Gastrocnemius medialis (tissue), 4 donors: ENCODE measurements around the gene AUTS2. TPM values are rescaled to one million over a fixed set of nuclear protein-coding genes. Genes with fewer than 3 reads are reported as not detected.

Source experiments
- ATAC-seq, 2 donors: fragments of 150-250 bp; one replicate each; pipeline ENCODE4 v1.9.1; 2016
- DNase-seq, 2 donors: peaks; one replicate each; pipeline ENCODE4 v3.0.0-alpha.2; 2019
- H3K27ac ChIP-seq, 4 donors: fragments of 200-600 bp; sonication (generic); 1 replicate in 1 of 4; 2 replicates in 3 of 4; pipeline ENCODE4 v1.5.1; 2016 to 2018; ENCODE audit warnings: mild to moderate bottlenecking in 2 of 4, moderate library complexity in 1 of 4
- H3K27me3 ChIP-seq, 3 donors: fragments of 200-600 bp; sonication (generic) in 2 of 3; 1 replicate in 1 of 3; 2 replicates in 2 of 3; pipeline versions ENCODE4 v1.5.1 to v1.6.0; 2016 to 2019; ENCODE audit warnings: mild to moderate bottlenecking in 1 of 3, moderate library complexity in 1 of 3
- H3K36me3 ChIP-seq, 2 donors: fragments of 200-600 bp; sonication (generic) in 1 of 2; one replicate each; pipeline ENCODE4 v1.5.1; 2017 to 2018
- H3K4me1 ChIP-seq, 2 donors: fragments of 200-600 bp; sonication (generic) in 1 of 2; one replicate each; pipeline ENCODE4 v1.5.1; 2016 to 2017; ENCODE audit warnings: mild to moderate bottlenecking in 2 of 2
- H3K4me3 ChIP-seq, 4 donors: fragments of 200-600 bp; sonication (generic) in 3 of 4; 1 replicate in 1 of 4; 2 replicates in 3 of 4; pipeline ENCODE4 v1.5.1; 2016 to 2019; ENCODE audit warnings: mild to moderate bottlenecking in 2 of 4
- H3K9me3 ChIP-seq, 3 donors: fragments of 200-600 bp; sonication (generic) in 2 of 3; 1 replicate in 1 of 3; 2 replicates in 2 of 3; pipeline ENCODE4 v1.5.1; 2016 to 2019
- POLR2A ChIP-seq, 2 donors: fragments of 450-650 bp; IDR thresholded peaks; one replicate each; pipeline ENCODE4 v1.6.1; 2017; ENCODE audit warnings: antibody characterized with exemption in 2 of 2, mild to moderate bottlenecking in 2 of 2, moderate library complexity in 2 of 2
- in situ Hi-C, 4 donors: fragments of 200-750 bp; cut with MboI; loops; one replicate each; pipeline versions ENCODE4 v1.15.0 to v1.8.0; 2017; ENCODE audit warnings: low sequenced_read_pairs in 4 of 4
- intact Hi-C: fragments of 100-400 bp; cut with DNase I; formaldehyde crosslinking; loops from one replicate; pipeline ENCODE4 v1.15.1; 2023; ENCODE audit warnings: low total_unique reads
- total RNA-seq, 4 donors: library from RNA; depleted of rRNA; stranded (reverse); fragments of >200 nt; gene quantifications; one replicate each; pipeline versions ENCODE4 v1.1.0 to v1.2.3, GENCODE V29; 2016
- TF ChIP-seq, protein P1 (sequence below), 5 experiments: fragments of 450-650 bp in 3 of 5; fragments of 200-600 bp in 2 of 5; sonication (generic) in 2 of 5; IDR thresholded peaks in 4 of 5; conservative IDR thresholded peaks in 1 of 5; 1 replicate in 4 of 5; 2 replicates in 1 of 5; pipeline ENCODE4 v1.5.1; 2016 to 2019; ENCODE audit warnings: antibody characterized with exemption in 5 of 5, mild to moderate bottlenecking in 3 of 5, moderate library complexity in 3 of 5

Gene AUTS2
- total RNA-seq, 4 donors from 2014 or later: 2.5 to 16.2 (median 8.5) TPM

DNA sequence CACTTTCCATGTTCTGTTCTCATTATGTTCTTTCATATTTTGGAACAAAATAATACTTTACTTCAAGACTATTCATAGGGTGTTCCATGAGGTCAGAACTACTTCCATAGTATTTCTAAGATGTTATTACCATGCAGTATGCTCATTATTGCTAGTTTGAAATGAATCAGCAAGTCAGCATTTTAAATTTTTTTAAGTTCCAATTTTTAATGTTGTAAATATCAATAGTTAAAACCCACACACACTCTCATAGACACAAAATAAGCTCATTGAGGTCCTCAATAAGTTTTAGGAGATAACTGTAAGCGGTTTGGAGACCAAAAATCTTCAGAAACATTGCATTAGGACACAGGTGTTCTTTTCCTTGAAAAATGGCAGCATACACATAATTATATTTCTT, 550.7 kb downstream of the AUTS2 start:
- H3K9me3 ChIP-seq: no peaks in the 10 kb centered on the region
- H3K4me1 ChIP-seq: peaks cover under 1 to 6% of the 10 kb centered on the region in 2 donors
- intact Hi-C loops (no loop called here), in situ Hi-C loops (no loop called here)
- H3K27ac ChIP-seq: no peak overlapping the region
- H3K4me3 ChIP-seq: no peak overlapping the region
- ATAC-seq (no peak), DNase-seq (no peak)
- no peak for TF ChIP-seq POLR2A (IDR thresholded peaks at IDR 0.05)
- TF ChIP-seq, protein P1, sequence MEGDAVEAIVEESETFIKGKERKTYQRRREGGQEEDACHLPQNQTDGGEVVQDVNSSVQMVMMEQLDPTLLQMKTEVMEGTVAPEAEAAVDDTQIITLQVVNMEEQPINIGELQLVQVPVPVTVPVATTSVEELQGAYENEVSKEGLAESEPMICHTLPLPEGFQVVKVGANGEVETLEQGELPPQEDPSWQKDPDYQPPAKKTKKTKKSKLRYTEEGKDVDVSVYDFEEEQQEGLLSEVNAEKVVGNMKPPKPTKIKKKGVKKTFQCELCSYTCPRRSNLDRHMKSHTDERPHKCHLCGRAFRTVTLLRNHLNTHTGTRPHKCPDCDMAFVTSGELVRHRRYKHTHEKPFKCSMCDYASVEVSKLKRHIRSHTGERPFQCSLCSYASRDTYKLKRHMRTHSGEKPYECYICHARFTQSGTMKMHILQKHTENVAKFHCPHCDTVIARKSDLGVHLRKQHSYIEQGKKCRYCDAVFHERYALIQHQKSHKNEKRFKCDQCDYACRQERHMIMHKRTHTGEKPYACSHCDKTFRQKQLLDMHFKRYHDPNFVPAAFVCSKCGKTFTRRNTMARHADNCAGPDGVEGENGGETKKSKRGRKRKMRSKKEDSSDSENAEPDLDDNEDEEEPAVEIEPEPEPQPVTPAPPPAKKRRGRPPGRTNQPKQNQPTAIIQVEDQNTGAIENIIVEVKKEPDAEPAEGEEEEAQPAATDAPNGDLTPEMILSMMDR (IDR thresholded peaks at IDR 0.05 in 4 of 5, conservative IDR thresholded peaks at IDR 0.05 in 1 of 5): no peak
- no peaks in the 10 kb centered on the region for H3K36me3 ChIP-seq
- no peaks in the 10 kb centered on the region for H3K27me3 ChIP-seq

DNA sequence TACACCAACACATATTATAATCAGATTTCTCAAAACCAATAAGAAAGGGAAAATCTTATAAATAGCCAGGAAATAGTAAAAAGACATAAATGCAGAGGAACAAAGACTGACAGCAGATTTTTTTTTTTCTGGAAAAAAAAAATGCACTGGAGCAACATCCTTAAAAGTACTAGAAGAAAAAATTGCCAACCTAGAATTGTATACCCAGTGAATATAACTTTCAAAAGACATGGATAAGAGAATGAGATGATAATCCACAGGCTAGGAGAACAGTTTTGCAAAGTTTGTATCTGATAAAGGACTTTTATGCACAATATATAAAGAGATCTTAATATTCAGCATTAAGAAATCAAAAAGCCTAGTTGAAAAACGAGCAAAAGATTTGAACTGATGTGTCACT, 554.0 kb downstream of the AUTS2 start:
- in situ Hi-C loops: loop anchor here in 2 of 4 donors (10.0 kb wide), 1 partner anchor 108 kb away; no protein-coding TSS in a partner anchor
- DNase-seq: no peak
- TF ChIP-seq POLR2A (IDR thresholded peaks at IDR 0.05): no peak
- TF ChIP-seq, protein P1 (IDR thresholded peaks at IDR 0.05 in 4 of 5, conservative IDR thresholded peaks at IDR 0.05 in 1 of 5): no peak

DNA sequence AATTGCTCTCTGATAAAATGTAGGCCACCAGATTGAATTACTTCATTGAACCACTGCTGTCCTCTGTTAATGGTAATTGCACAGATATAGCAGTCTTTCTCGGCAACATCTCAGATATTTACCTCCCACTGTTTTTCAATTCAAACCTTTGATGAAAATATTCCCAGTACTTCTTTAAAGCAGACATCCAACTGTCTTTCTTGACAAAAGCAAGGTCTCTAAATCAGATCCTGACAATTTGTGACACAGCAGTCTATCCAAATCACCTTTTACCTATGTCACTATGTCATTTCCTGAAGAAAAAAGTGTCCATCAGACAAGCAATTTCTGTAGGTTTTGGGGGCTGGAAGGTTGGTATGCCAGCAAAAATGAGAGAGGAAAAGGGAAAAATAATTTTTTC, 555.7 kb downstream of the AUTS2 start:
- Histone ChIP-seq H3K4me3 (no peak overlapping the region), H3K4me1 (peaks cover 6 to 32% of the 10 kb centered on the region in 2 donors), H3K27ac (no peak overlapping the region), H3K9me3 (no peaks in the 10 kb centered on the region), H3K36me3 (no peaks in the 10 kb centered on the region), H3K27me3 (no peaks in the 10 kb centered on the region)
- ATAC-seq: no peak
- intact Hi-C loops (loop anchor here (10.0 kb wide), 1 partner anchor 541 kb away; no protein-coding TSS in a partner anchor), in situ Hi-C loops (loop anchor here in 2 of 4 donors (10.0 kb wide), 1 partner anchor 109 kb away; no protein-coding TSS in a partner anchor)
- TF ChIP-seq, protein P1 (IDR thresholded peaks at IDR 0.05 in 4 of 5, conservative IDR thresholded peaks at IDR 0.05 in 1 of 5): no peak
- TF ChIP-seq POLR2A (IDR thresholded peaks at IDR 0.05): no peak
- no peak for DNase-seq

More for the DNA sequence above, 554.0 kb downstream of the AUTS2 start:
- Histone ChIP-seq H3K9me3 (no peaks in the 10 kb centered on the region), H3K4me3 (no peak overlapping the region), H3K27me3 (no peaks in the 10 kb centered on the region), H3K4me1 (peaks cover 6 to 32% of the 10 kb centered on the region in 2 donors), H3K27ac (no peak overlapping the region), H3K36me3 (no peaks in the 10 kb centered on the region)
- intact Hi-C loops: loop anchor here (10.0 kb wide), 1 partner anchor 542 kb away; no protein-coding TSS in a partner anchor
- no peak for ATAC-seq

DNA sequence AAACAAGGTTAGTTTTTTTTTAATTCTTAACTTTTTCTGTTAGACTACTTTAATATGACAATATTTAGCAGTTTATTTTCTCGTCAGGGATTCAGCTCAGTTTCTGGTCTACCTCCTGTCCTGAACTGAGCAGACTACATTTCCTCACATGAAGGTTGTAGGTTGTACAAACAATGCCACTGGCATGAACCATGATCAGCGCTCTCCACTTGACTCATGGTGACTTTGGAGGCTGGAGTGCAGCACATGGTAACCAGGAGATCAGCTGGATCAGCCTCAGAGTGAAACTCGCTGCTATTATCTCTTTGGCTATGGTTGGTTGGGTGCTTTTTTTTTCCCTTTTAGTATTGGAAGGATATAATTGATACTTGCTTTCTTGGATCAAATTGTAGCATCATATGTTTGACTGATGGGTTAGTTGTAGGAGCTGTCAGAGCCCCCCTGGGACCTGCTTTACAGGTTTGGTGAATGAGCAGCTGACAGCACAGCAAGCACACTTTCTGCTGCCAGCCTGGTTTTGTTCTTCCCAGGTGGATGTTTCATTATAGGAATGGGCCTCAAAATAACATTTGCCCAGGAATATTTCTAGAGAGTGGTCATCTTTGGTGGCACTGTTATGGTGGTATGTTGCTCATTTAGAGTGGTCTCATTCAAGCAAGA, 556.4 kb downstream of the AUTS2 start:
- no peaks in the 10 kb centered on the region for H3K36me3 ChIP-seq
- no peak for TF ChIP-seq POLR2A (IDR thresholded peaks at IDR 0.05)
- TF ChIP-seq, protein P1 (IDR thresholded peaks at IDR 0.05 in 4 of 5, conservative IDR thresholded peaks at IDR 0.05 in 1 of 5): no peak
- no peak overlapping the region for H3K27ac ChIP-seq
- no peaks in the 10 kb centered on the region for H3K9me3 ChIP-seq
- intact Hi-C loops (loop anchor here (10.0 kb wide), 1 partner anchor 540 kb away; no protein-coding TSS in a partner anchor), in situ Hi-C loops (loop anchor here in 2 of 4 donors (10.0 kb wide), 1 partner anchor 110 kb away; no protein-coding TSS in a partner anchor)
- H3K4me3 ChIP-seq: no peak overlapping the region
- ATAC-seq (peak in 1 of 2 donors; percentile 49), DNase-seq (no peak)
- no peaks in the 10 kb centered on the region for H3K27me3 ChIP-seq
- peaks cover 6 to 32% of the 10 kb centered on the region in 2 donors for H3K4me1 ChIP-seq
